ENCODE data around the gene IRF1.

GRCh38 chr5:132497488-132497997, 7.0 kb upstream of the IRF1 start:
- TF ChIP-seq CTCF (IDR thresholded peaks at IDR 0.05) = no peak
- TF ChIP-seq POLR2A (IDR thresholded peaks at IDR 0.05) = no peak

Measured in esophagus squamous epithelium (tissue), 4 donors.